ENCODE data around the gene LARGE1. TPM values are rescaled to one million over a fixed set of nuclear protein-coding genes. Genes with fewer than 3 reads are reported as not detected.

LARGE1 gene
- total and polyA plus RNA-seq, 9 of the 15 experiments (the other 6 are each of a cell fraction or from before 2014, with no cell fraction given): 0.01 to 0.66 (median 0.14) TPM; not detected in 2

- POLR2A ChIA-PET: no interaction called here
- in situ Hi-C loops (cut with MboI): no loop called here
- no TSS peak for BruUV-seq (replicated peaks)
Observed at GRCh38 chr22:33780531-33781136, 139.6 kb downstream of the LARGE1 start.

GRCh38 chr22:33779243-33779642, 141.0 kb downstream of the LARGE1 start:
- Histone ChIP-seq H3K27me3 (ENCODE audit: control insufficient read depth in 2 of 2, insufficient read depth in 2 of 2, low read length in 2 of 2) (no peaks in the 10 kb centered on the region), H3K27ac (ENCODE audit: extremely low read depth, low read depth, low read length) (no peak overlapping the region), H2AFZ (ENCODE audit: low read depth, low read length) (no peak overlapping the region), H3K4me3 (no peak overlapping the region), H3K9me1 (ENCODE audit: control insufficient read depth, insufficient read depth, low read length) (no peaks in the 10 kb centered on the region), H3K36me3 (ENCODE audit: control insufficient read depth, insufficient read depth, low read length) (no peaks in the 10 kb centered on the region), H3K9ac (ENCODE audit: insufficient read depth in 1 of 2, low read depth in 2 of 2, low read length in 2 of 2) (no peak overlapping the region), H3K79me2 (ENCODE audit: control insufficient read depth, insufficient read depth, low read length) (no peaks in the 10 kb centered on the region), H3K4me1 (replicated peaks in 1 of 2; ENCODE audit: control insufficient read depth in 2 of 2, insufficient read depth in 2 of 2, low read length in 2 of 2) (no peaks in the 10 kb centered on the region), H3K9me3 (replicated peaks; ENCODE audit: control insufficient read depth, insufficient read depth, low read depth, low read length) (no peaks in the 10 kb centered on the region), H4K20me1 (replicated peaks; ENCODE audit: control insufficient read depth, insufficient read depth, low read length) (no peaks in the 10 kb centered on the region), H3K4me2 (ENCODE audit: insufficient read depth, low read length) (no peak overlapping the region)
- ATAC-seq: no peak
- WGBS (ENCODE audit: insufficient coverage, low coverage, missing lambda C conversion rate): no CpG with 5 or more reads among the region's 3 CpGs
- BruUV-seq (replicated peaks): no TSS peak
- in situ Hi-C loops (cut with MboI): no loop called here
- no peak for DNase-seq (ENCODE audit: extremely low read depth in 1 of 4, low spot score in 3 of 4)
- no peak for FAIRE-seq
- intact Hi-C loops (cut with micrococcal nuclease): no loop called here
- ChIA-PET POLR2A (no interaction called here), CTCF (ENCODE audit: low intra/inter-chr PET ratio) (no interaction called here)
- TF ChIP-seq ZNF586 (CRISPR knock-in tag; conservative IDR thresholded peaks at IDR 0.05) (no peak), PHB2 (IDR thresholded peaks at IDR 0.05; ENCODE audit: low read depth) (no peak), MTF1 (CRISPR knock-in tag; IDR thresholded peaks at IDR 0.05; ENCODE audit: borderline replicate concordance) (no peak)

More at GRCh38 chr22:33780531-33781136, 139.6 kb downstream of the LARGE1 start:
- Histone ChIP-seq H3K79me2 (ENCODE audit: control insufficient read depth, insufficient read depth, low read length) (no peaks in the 10 kb centered on the region), H3K27ac (ENCODE audit: extremely low read depth, low read depth, low read length) (no peak overlapping the region), H3K27me3 (ENCODE audit: control insufficient read depth in 2 of 2, insufficient read depth in 2 of 2, low read length in 2 of 2) (no peaks in the 10 kb centered on the region), H4K20me1 (replicated peaks; ENCODE audit: control insufficient read depth, insufficient read depth, low read length) (no peaks in the 10 kb centered on the region), H3K9me1 (ENCODE audit: control insufficient read depth, insufficient read depth, low read length) (no peaks in the 10 kb centered on the region), H2AFZ (ENCODE audit: low read depth, low read length) (no peak overlapping the region), H3K36me3 (ENCODE audit: control insufficient read depth, insufficient read depth, low read length) (no peaks in the 10 kb centered on the region), H3K9me3 (replicated peaks; ENCODE audit: control insufficient read depth, insufficient read depth, low read depth, low read length) (no peaks in the 10 kb centered on the region), H3K4me3 (no peak overlapping the region), H3K4me1 (replicated peaks in 1 of 2; ENCODE audit: control insufficient read depth in 2 of 2, insufficient read depth in 2 of 2, low read length in 2 of 2) (no peaks in the 10 kb centered on the region), H3K4me2 (ENCODE audit: insufficient read depth, low read length) (no peak overlapping the region), H3K9ac (ENCODE audit: insufficient read depth in 1 of 2, low read depth in 2 of 2, low read length in 2 of 2) (no peak overlapping the region)
- CTCF ChIA-PET (ENCODE audit: low intra/inter-chr PET ratio): no interaction called here
- no peak for FAIRE-seq
- no peak for DNase-seq (ENCODE audit: extremely low read depth in 1 of 4, low spot score in 3 of 4)
- intact Hi-C loops (cut with micrococcal nuclease): no loop called here
- 0% methylated on average over 5 of the region's 5 CpGs for WGBS (ENCODE audit: insufficient coverage, low coverage, missing lambda C conversion rate)
- no peak for ATAC-seq
- TF ChIP-seq HLTF (IDR thresholded peaks at IDR 0.05) (no peak), MYBL2 (IDR thresholded peaks at IDR 0.05; ENCODE audit: low read depth) (no peak), MYBL2 (CRISPR knock-in tag; IDR thresholded peaks at IDR 0.05; ENCODE audit: borderline replicate concordance) (no peak), KLF16 (IDR thresholded peaks at IDR 0.05) (no peak)

All from K562 (cell line).